RWPE1 (cell line): ENCODE measurements around the gene WDR91.

Source experiments
- CTCF ChIA-PET: fragments of 350-600 bp; sonication (Branson Sonifier 250); formaldehyde crosslinking; extraction: SDS; loops from one replicate; lab custom pipeline; 2021; lab: Yijun Ruan, JAX
- POLR2A ChIA-PET: fragments of 400-600 bp; formaldehyde crosslinking; extraction: SDS; loops from one replicate; lab custom pipeline; 2020; ENCODE audit warnings: antibody characterized with exemption; ENCODE audit not compliant: low non-redundant PET; lab: Yijun Ruan, JAX
- DNase-seq: peaks from one replicate; pipeline ENCODE4 v3.0.0; 2012; ENCODE audit warnings: low spot score
- H3K27ac ChIP-seq: fragments of 450-650 bp; 2 replicates; pipeline ENCODE4 v1.5.1; 2017
- CTCF ChIP-seq: fragments of 450-650 bp; conservative IDR thresholded peaks from 2 replicates; pipeline ENCODE4 v1.5.1; 2017; ENCODE audit warnings: low read depth, mild to moderate bottlenecking

Gene WDR91

GRCh38 chr7:135154734-135155133 is 56.6 kb downstream of the WDR91 start:
- CTCF ChIA-PET, result no interaction called here
- no peak overlapping the region for H3K27ac ChIP-seq
- POLR2A ChIA-PET, result no interaction called here
- no peak for TF ChIP-seq CTCF
- DNase-seq, result no peak

GRCh38 chr7:135152442-135152841 is 58.9 kb downstream of the WDR91 start:
- CTCF ChIA-PET, result no interaction called here

GRCh38 chr7:135151533-135151932 is 59.8 kb downstream of the WDR91 start:
- TF ChIP-seq CTCF, result no peak
- POLR2A ChIA-PET, result no interaction called here
- CTCF ChIA-PET, result no interaction called here
- DNase-seq, result no peak
- no peak overlapping the region for H3K27ac ChIP-seq

More at GRCh38 chr7:135152442-135152841, 58.9 kb downstream of the WDR91 start:
- POLR2A ChIA-PET, result no interaction called here
- no peak overlapping the region for H3K27ac ChIP-seq
- no peak for TF ChIP-seq CTCF
- no peak for DNase-seq

GRCh38 chr7:135151132-135151531 is 60.2 kb downstream of the WDR91 start:
- ChIA-PET CTCF (no interaction called here), POLR2A (no interaction called here)
- H3K27ac ChIP-seq, result no peak overlapping the region
- DNase-seq, result no peak
- TF ChIP-seq CTCF, result no peak

- no peak overlapping the region for H3K27ac ChIP-seq
- TF ChIP-seq CTCF, result no peak
- no peak for DNase-seq
- CTCF ChIA-PET, result no interaction called here
- POLR2A ChIA-PET, result no interaction called here
Measured at GRCh38 chr7:135150072-135150782, 61.1 kb downstream of the WDR91 start.

GRCh38 chr7:135147899-135148721 is 63.2 kb downstream of the WDR91 start, which contains the start of gene TMEM140:
TMEM140 (plus strand) TSS chr7:135148072; CDS start chr7:135164442, 16,370 bp downstream.
- peak; percentile 28 for DNase-seq
- ChIA-PET POLR2A (no interaction called here), CTCF (interaction anchor here (0.5 kb wide), 1 partner anchor 162 kb away, joined by 3 read pairs; the partner anchor contains the start of gene AGBL3)
- no peak within 1 kb of the TSS for H3K27ac ChIP-seq
- TF ChIP-seq CTCF, result no peak
